Liver (tissue), 9 donors: ENCODE results near the gene MS4A12. TPM values are rescaled to one million over a fixed set of nuclear protein-coding genes. Genes with fewer than 3 reads are reported as not detected.

Source experiments
- DNase-seq: peaks from one replicate; pipeline ENCODE4 v3.0.0-alpha.2; 2017; ENCODE audit warnings: low spot score
- H3K27ac ChIP-seq, 2 donors: one replicate each; pipeline ENCODE4 v1.7.0; 2013; ENCODE audit warnings: inconsistent platforms in 2 of 2, low read length in 2 of 2, control low read depth in 1 of 2, low read depth in 1 of 2, mild to moderate bottlenecking in 1 of 2
- H3K27me3 ChIP-seq, 4 donors: one replicate each; pipeline versions ENCODE4 v1.6.1 to v1.7.0; 2013; ENCODE audit warnings: low read length in 3 of 4, inconsistent platforms in 1 of 4, mild to moderate bottlenecking in 1 of 4, moderate library complexity in 1 of 4; ENCODE audit not compliant: control insufficient read depth in 4 of 4, insufficient read depth in 4 of 4
- H3K36me3 ChIP-seq, 4 donors: one replicate each; pipeline versions ENCODE4 v1.6.1 to v1.7.0; 2013; ENCODE audit warnings: low read length in 3 of 4, mild to moderate bottlenecking in 3 of 4, low read depth in 1 of 4, moderate library complexity in 1 of 4; ENCODE audit not compliant: control insufficient read depth in 4 of 4, insufficient read depth in 3 of 4
- H3K4me1 ChIP-seq, 4 donors: one replicate each; pipeline versions ENCODE4 v1.6.1 to v1.7.0; 2013; ENCODE audit warnings: low read length in 3 of 4, mild to moderate bottlenecking in 3 of 4, moderate library complexity in 1 of 4; ENCODE audit not compliant: control insufficient read depth in 4 of 4, insufficient read depth in 4 of 4
- H3K4me3 ChIP-seq, 3 donors: one replicate each; pipeline versions ENCODE4 v1.6.1 to v1.7.0; 2013; ENCODE audit warnings: low read length in 3 of 3, control low read depth in 1 of 3, low read depth in 1 of 3, mild to moderate bottlenecking in 1 of 3
- H3K9ac ChIP-seq, 2 donors: one replicate each; pipeline ENCODE4 v1.7.0; 2013; ENCODE audit warnings: low read length in 2 of 2, mild to moderate bottlenecking in 2 of 2, moderate library complexity in 2 of 2, control low read depth in 1 of 2, low read depth in 1 of 2
- H3K9me3 ChIP-seq, 4 donors: one replicate each; pipeline versions ENCODE4 v1.6.1 to v1.7.0; 2013; ENCODE audit warnings: low read length in 3 of 4; ENCODE audit not compliant: control insufficient read depth in 4 of 4
- ATF3 ChIP-seq: IDR thresholded peaks from 2 replicates; pipeline ENCODE4 v1.6.1; 2016; ENCODE audit warnings: antibody characterized with exemption
- EGR1 ChIP-seq, 2 donors: IDR thresholded peaks; 2 replicates each; pipeline ENCODE4 v1.6.1; 2016 to 2018; ENCODE audit warnings: antibody characterized with exemption in 2 of 2, low read depth in 2 of 2
- FOXA1 ChIP-seq: IDR thresholded peaks from 2 replicates; pipeline ENCODE4 v1.6.1; 2016; ENCODE audit warnings: antibody characterized with exemption
- FOXA2 ChIP-seq: IDR thresholded peaks from 2 replicates; pipeline ENCODE4 v1.6.1; 2016; ENCODE audit warnings: antibody characterized with exemption
- GABPA ChIP-seq, 2 donors: IDR thresholded peaks in 1 of 2; conservative IDR thresholded peaks in 1 of 2; 2 replicates each; pipeline ENCODE4 v1.6.1; 2016; ENCODE audit warnings: antibody characterized with exemption in 2 of 2, mild to moderate bottlenecking in 1 of 2, moderate library complexity in 1 of 2
- JUND ChIP-seq, 2 donors: IDR thresholded peaks; 2 replicates each; pipeline ENCODE4 v1.6.1; 2016; ENCODE audit warnings: antibody characterized with exemption in 2 of 2
- MAX ChIP-seq: IDR thresholded peaks from 2 replicates; pipeline ENCODE4 v1.6.1; 2016; ENCODE audit warnings: antibody characterized with exemption
- NR2F2 ChIP-seq: IDR thresholded peaks from 2 replicates; pipeline ENCODE4 v1.6.1; 2016; ENCODE audit warnings: antibody characterized with exemption
- RAD21 ChIP-seq, 2 donors: IDR thresholded peaks; 2 replicates each; pipeline ENCODE4 v1.6.1; 2016; ENCODE audit warnings: antibody characterized with exemption in 2 of 2, mild to moderate bottlenecking in 2 of 2
- REST ChIP-seq: IDR thresholded peaks from 2 replicates; pipeline ENCODE4 v1.6.1; 2016; ENCODE audit warnings: antibody characterized with exemption, mild to moderate bottlenecking
- SP1 ChIP-seq: IDR thresholded peaks from 2 replicates; pipeline ENCODE4 v1.6.1; 2018; ENCODE audit warnings: antibody characterized with exemption, mild to moderate bottlenecking
- TAF1 ChIP-seq: conservative IDR thresholded peaks from 2 replicates; pipeline ENCODE4 v1.6.1; 2016; ENCODE audit warnings: antibody characterized with exemption, mild to moderate bottlenecking
- YY1 ChIP-seq: IDR thresholded peaks from 2 replicates; pipeline ENCODE4 v1.6.1; 2016; ENCODE audit warnings: antibody characterized with exemption, mild to moderate bottlenecking
- ZBTB33 ChIP-seq: IDR thresholded peaks from 2 replicates; pipeline ENCODE4 v1.6.1; 2016; ENCODE audit warnings: antibody characterized with exemption
- WGBS: extraction: QIAGEN DNeasy Blood & Tissue Kit; methylation state at CpG from one replicate; pipeline ENCODE4 v1.1.7; 2013; 5-methylcytosine and 5-hydroxymethylcytosine counted together
- polyA plus RNA-seq, 2 donors: library from polyadenylated mRNA; stranded (reverse) in 1 of 2; unstranded in 1 of 2; fragments of 200-250 nt in 1 of 2; fragments of >200 nt in 1 of 2; fragmentation: Nextera tagmentation in 1 of 2; extraction: Ambion mirVana in 1 of 2; gene quantifications; one replicate each; pipeline versions ENCODE4 v1.2.1 to v1.2.3, GENCODE V29; 2013 to 2015
- total RNA-seq, 2 donors: library from RNA; depleted of rRNA; stranded (reverse); fragments of >200 nt; gene quantifications; one replicate each; pipeline ENCODE4 v1.2.3, GENCODE V29; 2014
- donor health status: healthy.
- donor health status: healthy.
- donor health status: healthy.
- donor health status: healthy.
- donor health status: healthy.

MS4A12 gene
- total and polyA plus RNA-seq, 4 donors, result not detected

- no peak overlapping the region for H3K4me3 ChIP-seq
- H3K27me3 ChIP-seq, result no peaks in the 10 kb centered on the region
- H3K4me1 ChIP-seq, result no peaks in the 10 kb centered on the region
- H3K27ac ChIP-seq, result no peak overlapping the region
- H3K9ac ChIP-seq, result no peak overlapping the region
- TF ChIP-seq EGR1 (IDR thresholded peaks at IDR 0.05; ENCODE audit: low read depth in 2 of 2) (no peak), ZBTB33 (no peak), FOXA1 (no peak), YY1 (no peak), RAD21 (IDR thresholded peaks at IDR 0.05) (no peak), FOXA2 (no peak), JUND (IDR thresholded peaks at IDR 0.05) (no peak), ATF3 (no peak), GABPA (IDR thresholded peaks at IDR 0.05 in 1 of 2, conservative IDR thresholded peaks at IDR 0.05 in 1 of 2) (no peak), TAF1 (no peak), MAX (no peak), SP1 (no peak), NR2F2 (no peak)
- H3K9me3 ChIP-seq, result no peaks in the 10 kb centered on the region
- H3K36me3 ChIP-seq, result no peaks in the 10 kb centered on the region
- DNase-seq, result no peak
- 65% methylated on average over 2 of the region's 2 CpGs for WGBS
Observed at GRCh38 chr11:60513496-60514460, 21.2 kb downstream of the MS4A12 start.

- no peak for TF ChIP-seq RAD21 (IDR thresholded peaks at IDR 0.05)
- TF ChIP-seq JUND (IDR thresholded peaks at IDR 0.05), result no peak
- no peak for TF ChIP-seq REST
- no peak for TF ChIP-seq NR2F2
- TF ChIP-seq SP1, result no peak
- 92% methylated on average over 29 of the region's 29 CpGs for WGBS
Observed at GRCh38 chr11:60515144-60515855, 22.7 kb downstream of the MS4A12 start, which contains the start of gene MS4A13. TSS of gene MS4A13 (plus strand) at chr11:60515392. CDS start at chr11:60518084, 2,692 bp downstream.

More at GRCh38 chr11:60515144-60515855, 22.7 kb downstream of the MS4A12 start, which contains the start of gene MS4A13:
- no peaks in the 10 kb centered on the region for H3K9me3 ChIP-seq
- H3K4me3 ChIP-seq, result no peak within 1 kb of the TSS
- DNase-seq, result no peak
- H3K4me1 ChIP-seq, result no peaks in the 10 kb centered on the region
- H3K27me3 ChIP-seq, result no peaks in the 10 kb centered on the region
- H3K9ac ChIP-seq, result no peak within 1 kb of the TSS
- no peaks in the 10 kb centered on the region for H3K36me3 ChIP-seq
- no peak within 1 kb of the TSS for H3K27ac ChIP-seq
